HUES64 (cell line): ENCODE results near the gene ANKK1.

Experiments
- H3K27ac ChIP-seq: 2 replicates; pipeline ENCODE4 v1.7.0; 2013; ENCODE audit warnings: low read depth, low read length, inconsistent platforms
- H3K27me3 ChIP-seq: 2 replicates; pipeline ENCODE4 v1.6.1; 2013; ENCODE audit warnings: mild to moderate bottlenecking, low read length; ENCODE audit not compliant: insufficient read depth
- H3K36me3 ChIP-seq: 2 replicates; pipeline ENCODE4 v1.6.1; 2013; ENCODE audit warnings: mild to moderate bottlenecking, low read length; ENCODE audit not compliant: insufficient read depth
- H3K4me1 ChIP-seq: 2 replicates; pipeline ENCODE4 v1.6.1; 2013; ENCODE audit warnings: mild to moderate bottlenecking, low read length, moderate library complexity; ENCODE audit not compliant: insufficient read depth
- H3K4me3 ChIP-seq: 2 replicates; pipeline ENCODE4 v1.5.1; 2013; ENCODE audit warnings: mild to moderate bottlenecking, low read length, moderate library complexity
- H3K9ac ChIP-seq: 2 replicates; pipeline ENCODE4 v1.6.1; 2013; ENCODE audit warnings: mild to moderate bottlenecking, low read depth, low read length
- H3K9me3 ChIP-seq: 2 replicates; pipeline ENCODE4 v1.6.1; 2013; ENCODE audit warnings: low read depth, low read length; ENCODE audit not compliant: insufficient read depth
- WGBS: fragments of 150-250, 120-280 bp; methylation state at CpG from one replicate; pipeline ENCODE4 v1.1.7; 2013; ENCODE audit warnings: missing lambda C conversion rate; 5-methylcytosine and 5-hydroxymethylcytosine counted together

ANKK1 gene

DNA sequence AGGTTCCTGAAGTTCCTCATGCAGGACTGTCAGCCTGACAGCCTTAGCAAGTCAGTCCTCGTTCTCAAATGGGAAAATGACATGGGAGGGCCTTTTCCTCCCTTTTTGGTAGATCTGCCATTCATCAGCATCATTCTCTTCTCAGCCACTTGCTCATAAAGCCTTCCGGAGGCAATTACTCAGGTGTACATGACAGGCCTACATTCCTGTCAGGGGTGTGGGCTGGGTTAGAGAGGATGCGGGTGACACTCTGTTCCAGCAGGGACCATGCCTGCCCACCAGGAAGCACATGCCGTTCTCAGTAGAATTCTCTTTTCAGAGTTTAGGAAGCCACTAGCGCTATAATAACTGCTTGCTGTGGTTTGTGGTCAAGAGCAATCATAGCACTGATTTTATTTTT, 24.2 kb upstream of the ANKK1 start:
- Histone ChIP-seq H3K27me3 (no peaks in the 10 kb centered on the region), H3K9ac (no peak overlapping the region), H3K4me3 (no peak overlapping the region), H3K9me3 (no peaks in the 10 kb centered on the region), H3K27ac (no peak overlapping the region), H3K36me3 (no peaks in the 10 kb centered on the region), H3K4me1 (no peaks in the 10 kb centered on the region; the same call in 1 of the 2 replicates)
- WGBS, result 93% methylated on average over 5 of the region's 5 CpGs

DNA sequence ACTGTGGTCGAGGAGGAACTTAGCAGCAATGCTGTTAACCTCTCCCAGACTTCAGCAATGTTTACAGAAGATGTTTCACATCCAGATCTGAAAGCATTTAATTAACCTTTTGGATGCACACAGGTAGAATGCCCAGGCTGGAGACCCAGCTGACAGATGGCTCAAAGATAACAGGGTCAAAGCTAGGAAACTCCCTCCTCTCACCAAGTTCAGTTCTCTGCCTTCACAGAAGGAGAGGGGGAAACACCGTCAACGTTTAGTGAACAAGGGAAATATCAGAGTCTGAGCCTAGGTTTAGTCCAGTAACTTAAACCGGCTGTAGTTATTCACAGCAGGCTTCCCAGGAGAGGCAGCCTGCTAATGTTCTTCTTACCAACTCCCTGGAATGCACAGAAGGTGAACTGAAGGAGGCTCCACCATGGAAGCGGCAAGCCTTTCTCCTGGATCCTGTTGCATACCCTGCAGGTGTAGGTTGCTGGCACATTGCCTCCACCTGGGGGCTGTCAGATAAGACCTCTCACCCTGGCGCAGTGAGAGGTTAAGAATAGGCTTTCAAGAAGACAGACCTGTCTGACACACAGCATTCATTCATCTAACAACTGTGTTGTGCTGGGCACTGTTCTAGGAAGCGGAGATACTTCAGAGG, 23.5 kb upstream of the ANKK1 start:
- Histone ChIP-seq H3K4me1 (no peaks in the 10 kb centered on the region; the same call in 1 of the 2 replicates), H3K4me3 (no peak overlapping the region), H3K9ac (no peak overlapping the region), H3K27ac (no peak overlapping the region), H3K27me3 (no peaks in the 10 kb centered on the region), H3K9me3 (no peaks in the 10 kb centered on the region), H3K36me3 (no peaks in the 10 kb centered on the region)
- WGBS, result 92% methylated on average over 7 of the region's 7 CpGs

GRCh38 chr11:113365895-113366294, 21.7 kb upstream of the ANKK1 start:
- Histone ChIP-seq H3K36me3 (no peaks in the 10 kb centered on the region), H3K27ac (no peak overlapping the region), H3K4me1 (no peaks in the 10 kb centered on the region; the same call in 1 of the 2 replicates), H3K9ac (no peak overlapping the region), H3K27me3 (no peaks in the 10 kb centered on the region), H3K4me3 (no peak overlapping the region), H3K9me3 (no peaks in the 10 kb centered on the region)
- WGBS, result 93% methylated on average over 5 of the region's 5 CpGs

- no peak overlapping the region for H3K9ac ChIP-seq
- H3K36me3 ChIP-seq, result no peaks in the 10 kb centered on the region
- no peak overlapping the region for H3K4me3 ChIP-seq
- no CpG with 5 or more reads among the region's 3 CpGs for WGBS
- H3K4me1 ChIP-seq, result no peaks in the 10 kb centered on the region; the same call in 1 of the 2 replicates
- H3K9me3 ChIP-seq, result no peaks in the 10 kb centered on the region
- H3K27me3 ChIP-seq, result no peaks in the 10 kb centered on the region
- H3K27ac ChIP-seq, result no peak overlapping the region
Observed at GRCh38 chr11:113369411-113369810, 18.2 kb upstream of the ANKK1 start.

DNA sequence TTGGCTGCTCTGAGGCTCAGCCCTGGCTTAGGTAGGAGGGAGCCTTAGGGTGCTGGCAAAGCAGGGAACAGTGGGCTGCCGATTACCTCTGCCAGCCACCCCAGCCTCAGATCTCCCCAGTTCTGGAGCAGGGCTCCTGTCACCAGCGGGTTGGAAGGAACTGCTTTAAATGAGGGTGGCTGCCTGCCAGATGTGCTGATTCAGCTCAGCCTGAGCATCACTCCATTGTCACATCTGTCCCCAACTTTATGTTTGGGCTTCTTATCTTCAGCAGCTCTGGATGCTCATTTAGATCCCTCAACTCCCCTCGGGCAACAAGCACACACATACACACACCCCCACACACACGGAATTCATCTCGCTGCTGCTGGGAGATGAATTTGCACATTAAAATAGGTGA, 16.9 kb upstream of the ANKK1 start:
- 85% methylated on average over 5 of the region's 5 CpGs for WGBS
- no peak overlapping the region for H3K27ac ChIP-seq
- H3K4me1 ChIP-seq, result no peaks in the 10 kb centered on the region; the same call in 1 of the 2 replicates

DNA sequence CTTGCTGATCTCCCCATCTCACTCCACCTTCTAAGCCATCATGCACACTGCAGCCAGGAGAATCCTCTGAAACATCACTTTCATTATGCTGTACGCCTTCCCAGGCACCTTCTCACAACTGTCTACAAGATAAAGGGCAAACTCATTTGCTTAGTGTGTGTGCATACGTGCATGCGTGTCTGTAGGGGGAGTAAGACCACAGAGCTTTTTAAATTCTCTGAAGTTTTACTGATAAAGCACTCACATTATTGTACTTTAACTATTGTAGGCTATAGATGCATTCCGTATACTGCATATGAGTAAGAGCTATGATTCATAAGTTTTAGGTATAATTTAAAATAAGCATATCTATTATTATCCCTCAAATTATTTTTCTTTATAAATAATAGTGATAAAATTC, 15.3 kb upstream of the ANKK1 start:
- no peaks in the 10 kb centered on the region for H3K27me3 ChIP-seq
- no peak overlapping the region for H3K4me3 ChIP-seq
- H3K9ac ChIP-seq, result no peak overlapping the region
- WGBS, result 97% methylated on average over 3 of the region's 4 CpGs
- H3K9me3 ChIP-seq, result no peaks in the 10 kb centered on the region
- no peaks in the 10 kb centered on the region for H3K36me3 ChIP-seq
- H3K27ac ChIP-seq, result no peak overlapping the region
- no peaks in the 10 kb centered on the region; the same call in 1 of the 2 replicates for H3K4me1 ChIP-seq

More for the DNA sequence above, 16.9 kb upstream of the ANKK1 start:
- no peak overlapping the region for H3K9ac ChIP-seq
- H3K9me3 ChIP-seq, result no peaks in the 10 kb centered on the region
- H3K36me3 ChIP-seq, result no peaks in the 10 kb centered on the region
- no peaks in the 10 kb centered on the region for H3K27me3 ChIP-seq
- H3K4me3 ChIP-seq, result no peak overlapping the region

GRCh38 chr11:113373306-113373705, 14.3 kb upstream of the ANKK1 start:
- Histone ChIP-seq H3K4me3 (no peak overlapping the region), H3K27me3 (no peaks in the 10 kb centered on the region), H3K9me3 (no peaks in the 10 kb centered on the region), H3K27ac (no peak overlapping the region), H3K36me3 (no peaks in the 10 kb centered on the region), H3K4me1 (peaks cover 6% of the 10 kb centered on the region; the same call in 1 of the 2 replicates), H3K9ac (no peak overlapping the region)
- WGBS, result 94% methylated on average over 3 of the region's 3 CpGs

DNA sequence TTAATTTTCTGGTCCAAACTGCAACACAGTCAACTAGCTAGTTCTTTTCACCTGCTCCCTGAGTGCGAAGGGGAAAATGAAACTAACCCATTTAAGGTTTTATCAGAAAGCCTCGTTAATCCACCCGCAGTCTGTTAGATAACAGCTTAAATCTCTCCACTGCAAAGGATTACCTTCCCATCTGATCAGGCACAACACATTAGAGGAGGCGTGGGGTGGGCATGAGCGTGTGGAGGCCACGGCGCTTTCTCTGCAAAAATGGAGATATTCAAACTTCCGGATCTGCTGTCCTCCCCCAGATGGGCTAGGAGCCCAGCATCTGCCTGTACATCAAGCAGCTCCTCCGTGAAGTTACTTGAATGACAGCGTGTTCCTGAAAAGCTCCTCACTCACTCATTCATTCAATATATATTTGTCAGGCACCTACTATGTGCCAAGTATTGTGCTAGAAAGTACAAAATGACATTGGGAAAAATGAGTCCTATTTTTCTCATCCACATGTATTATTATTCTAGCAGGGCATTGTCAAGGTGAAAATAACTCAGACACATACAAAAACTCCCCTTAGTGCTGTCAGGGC, 13.5 kb upstream of the ANKK1 start:
- Histone ChIP-seq H3K4me1 (peaks cover 6% of the 10 kb centered on the region; the same call in 1 of the 2 replicates), H3K9ac (no peak overlapping the region), H3K27ac (no peak overlapping the region), H3K4me3 (no peak overlapping the region), H3K9me3 (no peaks in the 10 kb centered on the region), H3K27me3 (no peaks in the 10 kb centered on the region), H3K36me3 (no peaks in the 10 kb centered on the region)
- 83% methylated on average over 10 of the region's 10 CpGs for WGBS

GRCh38 chr11:113375402-113375801, 12.2 kb upstream of the ANKK1 start:
- H3K9me3 ChIP-seq, result no peaks in the 10 kb centered on the region
- H3K9ac ChIP-seq, result no peak overlapping the region
- H3K36me3 ChIP-seq, result no peaks in the 10 kb centered on the region
- H3K4me1 ChIP-seq, result peaks cover 6% of the 10 kb centered on the region; the same call in 1 of the 2 replicates
- H3K27me3 ChIP-seq, result no peaks in the 10 kb centered on the region
- H3K27ac ChIP-seq, result no peak overlapping the region
- 94% methylated on average over 5 of the region's 5 CpGs for WGBS
- no peak overlapping the region for H3K4me3 ChIP-seq

DNA sequence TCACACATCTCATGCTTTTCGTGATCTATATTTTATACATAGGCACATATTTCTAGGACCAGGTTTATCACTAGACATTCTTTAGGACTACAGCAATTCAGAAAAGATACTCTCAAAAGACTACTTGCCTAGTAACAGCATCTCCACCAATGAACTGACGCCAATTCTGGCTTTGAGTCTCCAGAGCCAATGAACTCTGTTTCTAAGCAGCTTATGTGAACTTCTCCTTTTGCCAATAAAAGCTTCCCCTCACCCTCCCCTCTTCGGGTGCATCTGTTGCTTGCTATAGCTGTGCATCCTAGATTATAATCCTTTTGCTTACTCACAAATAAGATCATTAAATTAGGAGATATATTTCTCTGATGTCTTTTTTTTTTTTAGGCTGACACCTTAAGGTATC, 11.4 kb upstream of the ANKK1 start:
- Histone ChIP-seq H3K9me3 (no peaks in the 10 kb centered on the region), H3K9ac (no peak overlapping the region), H3K27me3 (no peaks in the 10 kb centered on the region), H3K36me3 (no peaks in the 10 kb centered on the region), H3K4me1 (peaks cover 6% of the 10 kb centered on the region; the same call in 1 of the 2 replicates), H3K4me3 (no peak overlapping the region), H3K27ac (no peak overlapping the region)
- WGBS, result 87% methylated on average over 3 of the region's 3 CpGs

DNA sequence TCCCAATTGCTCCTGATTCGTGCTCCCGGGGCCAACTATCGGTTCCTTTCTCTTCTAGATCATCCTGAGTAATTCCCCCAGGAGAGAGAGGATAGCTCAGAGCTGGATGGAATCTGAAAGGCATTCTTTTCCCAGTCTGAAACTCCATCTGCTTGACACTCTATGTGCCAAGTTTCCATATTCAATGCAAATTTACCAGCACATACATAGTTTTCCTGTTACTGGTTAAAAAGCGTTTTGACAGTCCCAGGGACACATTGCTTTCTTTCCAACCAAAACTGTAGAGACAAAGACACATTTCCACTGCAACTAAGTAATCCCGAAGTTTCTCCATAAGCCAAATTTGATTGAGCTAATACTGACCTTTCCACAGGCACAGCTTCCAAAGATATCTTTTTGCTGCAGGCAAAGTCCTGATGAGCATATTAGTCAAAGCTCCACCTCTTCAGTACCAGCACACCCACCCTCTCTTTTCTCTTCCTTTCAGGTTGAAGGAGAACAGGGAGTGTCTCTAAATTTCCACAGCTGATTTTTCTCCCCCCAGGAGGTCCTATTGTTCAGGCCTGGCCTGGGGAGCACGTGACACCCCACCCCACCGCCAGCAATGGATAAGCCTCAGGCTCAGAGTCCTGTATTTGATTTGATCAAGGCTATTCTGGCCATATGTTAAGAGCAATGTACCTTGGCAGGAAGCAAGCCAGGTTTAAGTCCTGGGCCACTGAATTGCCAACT, 9.7 kb upstream of the ANKK1 start:
- peaks cover 6% of the 10 kb centered on the region; the same call in 1 of the 2 replicates for H3K4me1 ChIP-seq
- no peak overlapping the region for H3K9ac ChIP-seq
- no peak overlapping the region for H3K27ac ChIP-seq
- 56% methylated on average over 7 of the region's 7 CpGs for WGBS
- no peaks in the 10 kb centered on the region for H3K36me3 ChIP-seq
- H3K27me3 ChIP-seq, result no peaks in the 10 kb centered on the region
- H3K9me3 ChIP-seq, result no peaks in the 10 kb centered on the region
- no peak overlapping the region for H3K4me3 ChIP-seq
